T-helper 1 cell treated with Interleukin-12 subunit alpha and Interleukin-12 subunit beta and Interleukin-4 antibody, amounts not matched to agents 30 μg/mL and 1 μg/mL, for 36 hours (primary cell): ENCODE measurements around the gene PPP4R2.
"Not testable (repeated sequence)": the region's sequence is repeated elsewhere in the genome, so short reads cannot be mapped to it uniquely, and the experiment has no call there.

Experiments
- H3K27ac Mint-ChIP-seq: one replicate; pipeline ENCODE4 v1.8.0; 2021; ENCODE audit warnings: mild to moderate bottlenecking, mixed read lengths
- H3K27me3 Mint-ChIP-seq: one replicate; pipeline ENCODE4 v1.8.0; 2021; ENCODE audit warnings: low read depth, mixed read lengths
- H3K36me3 Mint-ChIP-seq: one replicate; pipeline ENCODE4 v1.8.0; 2021; ENCODE audit warnings: low read depth, mixed read lengths
- H3K4me1 Mint-ChIP-seq: one replicate; pipeline ENCODE4 v1.8.0; 2021; ENCODE audit warnings: low read depth, mixed read lengths
- H3K4me3 Mint-ChIP-seq: one replicate; pipeline ENCODE4 v1.8.0; 2021; ENCODE audit warnings: mild to moderate bottlenecking, moderate library complexity, mixed read lengths
- H3K9me3 Mint-ChIP-seq: one replicate; pipeline ENCODE4 v1.8.0; 2021; ENCODE audit warnings: mixed read lengths

Gene PPP4R2

DNA sequence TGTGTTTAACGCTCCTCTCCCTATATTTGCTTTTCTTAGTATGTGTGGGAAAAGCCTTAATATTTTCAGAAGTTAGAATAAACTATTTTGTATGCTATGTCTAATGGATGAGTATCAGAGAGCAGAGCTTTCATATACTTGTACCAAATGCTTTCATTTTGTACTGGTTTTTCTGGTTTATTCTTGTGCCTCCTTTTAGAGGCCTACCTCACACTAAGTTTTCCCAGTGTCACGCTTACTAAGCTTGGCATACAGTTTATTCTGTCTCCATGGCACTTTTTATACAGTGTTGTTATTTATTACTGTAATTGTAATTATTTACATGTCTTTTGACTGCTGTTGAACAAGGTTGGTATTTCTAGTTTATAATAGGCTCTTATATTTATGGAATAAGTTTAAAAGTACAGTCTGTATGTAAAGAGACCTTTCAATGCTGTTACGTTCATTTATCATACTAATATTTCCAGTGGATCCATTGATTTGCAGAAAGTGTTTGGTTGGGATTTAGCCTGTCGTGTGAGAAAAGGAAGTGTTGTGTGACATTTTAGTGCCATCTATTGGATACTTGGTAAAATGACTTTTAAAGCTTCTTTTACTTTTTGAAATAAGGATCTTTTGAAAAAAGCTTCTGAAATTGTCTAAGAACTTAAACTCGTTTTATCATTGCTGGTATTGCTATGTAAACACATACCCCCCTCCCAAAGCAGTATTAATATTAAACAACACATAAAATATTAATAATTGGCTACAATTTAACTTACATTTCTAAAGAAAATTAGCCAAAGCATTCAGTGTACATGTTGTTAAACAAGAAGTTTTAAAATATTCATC, 59.6 kb downstream of the PPP4R2 start:
- H3K4me3 Mint-ChIP-seq: no peak overlapping the region
- peaks cover 13% of the 10 kb centered on the region for H3K4me1 Mint-ChIP-seq
- H3K27me3 Mint-ChIP-seq: no peaks in the 10 kb centered on the region
- no peak overlapping the region for H3K27ac Mint-ChIP-seq
- H3K36me3 Mint-ChIP-seq: peaks cover 5% of the 10 kb centered on the region
- H3K9me3 Mint-ChIP-seq: no peaks in the 10 kb centered on the region

DNA sequence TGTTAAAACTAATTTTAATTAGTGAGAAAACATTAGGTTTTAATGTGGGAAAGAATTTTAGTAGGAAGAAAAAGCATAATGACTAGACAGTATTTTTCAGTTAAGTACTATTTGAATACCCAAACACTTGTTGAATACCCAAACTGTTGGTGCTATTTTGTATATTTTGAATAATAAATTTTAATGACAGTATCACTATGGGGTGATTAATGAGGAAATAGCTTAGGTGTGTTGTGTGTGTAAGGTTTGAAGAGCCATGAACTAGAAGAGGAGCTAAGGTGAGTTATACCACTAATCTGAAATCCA, 60.2 kb downstream of the PPP4R2 start:
- no peak overlapping the region for H3K27ac Mint-ChIP-seq
- H3K4me3 Mint-ChIP-seq: no peak overlapping the region
- no peaks in the 10 kb centered on the region for H3K27me3 Mint-ChIP-seq
- peaks cover 13% of the 10 kb centered on the region for H3K4me1 Mint-ChIP-seq
- peaks cover 7% of the 10 kb centered on the region for H3K36me3 Mint-ChIP-seq
- no peaks in the 10 kb centered on the region for H3K9me3 Mint-ChIP-seq

DNA sequence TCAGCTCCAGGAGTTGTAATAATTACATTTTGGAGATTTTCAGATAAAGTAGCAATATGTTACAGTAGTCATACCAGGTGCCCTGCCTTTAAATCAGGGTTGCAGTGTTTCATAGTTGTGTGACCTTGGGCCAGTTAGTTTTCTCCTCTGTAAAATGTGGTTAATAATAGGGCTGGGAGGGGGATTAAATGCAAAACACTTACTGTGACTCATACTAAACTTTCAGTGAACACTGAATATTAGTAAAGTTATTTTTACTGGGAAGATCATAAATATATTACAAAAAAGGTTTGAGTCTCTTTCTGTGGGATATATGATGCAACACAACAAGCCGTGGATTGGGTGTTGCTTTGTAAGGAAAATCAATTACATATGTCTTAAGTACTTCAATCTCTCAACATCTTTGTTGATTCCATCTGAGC, 63.7 kb downstream of the PPP4R2 start:
- no peak overlapping the region for H3K4me3 Mint-ChIP-seq
- H3K27ac Mint-ChIP-seq: no peak overlapping the region
- H3K4me1 Mint-ChIP-seq: peaks cover 12% of the 10 kb centered on the region
- H3K9me3 Mint-ChIP-seq: no peaks in the 10 kb centered on the region
- H3K36me3 Mint-ChIP-seq: peaks cover 28% of the 10 kb centered on the region
- H3K27me3 Mint-ChIP-seq: no peaks in the 10 kb centered on the region

DNA sequence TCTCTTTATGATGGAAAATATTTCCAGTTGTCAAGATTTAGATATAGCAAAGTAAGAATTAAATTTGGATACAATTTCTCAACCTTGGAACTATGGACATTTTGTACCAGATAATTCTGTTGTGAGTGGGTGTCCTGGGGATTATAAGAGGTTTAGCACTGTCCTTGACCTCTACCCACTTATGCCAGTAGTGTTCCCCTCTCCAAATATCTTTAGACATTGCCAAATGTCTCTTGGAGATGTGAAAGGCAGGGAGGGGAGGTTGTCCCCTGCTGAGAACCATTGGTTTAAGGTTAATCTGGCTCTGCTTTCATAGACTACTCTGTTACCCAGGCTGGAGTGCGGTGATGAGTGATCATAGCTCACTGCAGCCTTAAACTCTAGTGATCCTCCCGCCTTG, 64.8 kb downstream of the PPP4R2 start, which contains the start of gene EBLN2:
EBLN2 (plus strand) TSS at position 244 of the 400 bp plus-strand sequence. CDS start 423 bp downstream, outside the sequence.
- no peaks in the 10 kb centered on the region for H3K9me3 Mint-ChIP-seq
- no peak within 1 kb of the TSS for H3K4me3 Mint-ChIP-seq
- H3K27me3 Mint-ChIP-seq: no peaks in the 10 kb centered on the region
- no peak within 1 kb of the TSS for H3K27ac Mint-ChIP-seq
- peaks cover 5% of the 10 kb centered on the region for H3K4me1 Mint-ChIP-seq
- peaks cover 35% of the 10 kb centered on the region for H3K36me3 Mint-ChIP-seq

DNA sequence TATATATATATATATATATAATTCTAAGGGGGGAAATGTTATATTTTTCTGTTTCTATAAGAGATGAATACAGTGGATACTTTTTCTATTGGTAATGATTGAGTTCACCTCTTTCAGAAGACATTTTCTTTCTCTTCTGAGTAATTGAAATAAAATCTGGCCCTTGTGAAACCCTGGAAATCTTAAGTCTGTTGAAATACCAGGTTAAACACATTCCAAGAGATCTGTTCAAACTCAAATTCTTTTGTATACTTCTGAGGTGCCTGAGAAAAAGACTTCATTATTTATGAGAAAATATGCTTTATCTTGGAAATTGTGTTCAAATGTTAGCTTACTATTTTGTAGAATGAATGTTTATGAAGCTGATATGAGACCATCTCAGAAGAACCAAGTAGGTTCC, 69.6 kb downstream of the PPP4R2 start:
- H3K4me3 Mint-ChIP-seq, H3K4me1 Mint-ChIP-seq, H3K27ac Mint-ChIP-seq, H3K27me3 Mint-ChIP-seq, H3K9me3 Mint-ChIP-seq: not testable (repeated sequence)
- peaks cover 31% of the 10 kb centered on the region for H3K36me3 Mint-ChIP-seq

DNA sequence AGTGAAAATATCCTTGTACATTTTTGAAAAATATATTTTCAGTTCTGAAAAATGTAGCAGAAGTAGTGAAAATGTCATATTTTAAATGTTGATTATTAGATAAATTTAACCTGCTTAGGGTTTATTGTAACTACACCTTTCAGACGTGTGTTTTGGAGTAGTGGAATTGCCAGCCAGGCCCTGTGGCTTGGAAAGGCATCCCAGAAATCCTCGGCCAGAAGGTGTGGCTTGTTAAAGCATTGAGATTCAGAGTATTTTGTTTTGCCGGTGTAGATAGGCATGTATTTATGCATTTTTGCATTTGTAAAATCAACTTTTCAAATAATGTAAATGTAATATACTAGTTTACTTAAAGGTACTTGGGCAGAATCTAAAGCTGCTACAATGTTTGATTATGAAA, 71.8 kb downstream of the PPP4R2 start:
- H3K27me3 Mint-ChIP-seq: no peaks in the 10 kb centered on the region
- H3K27ac Mint-ChIP-seq: no peak overlapping the region
- peaks cover 21% of the 10 kb centered on the region for H3K36me3 Mint-ChIP-seq
- H3K4me3 Mint-ChIP-seq: no peak overlapping the region
- peaks cover 19% of the 10 kb centered on the region for H3K4me1 Mint-ChIP-seq
- H3K9me3 Mint-ChIP-seq: no peaks in the 10 kb centered on the region

DNA sequence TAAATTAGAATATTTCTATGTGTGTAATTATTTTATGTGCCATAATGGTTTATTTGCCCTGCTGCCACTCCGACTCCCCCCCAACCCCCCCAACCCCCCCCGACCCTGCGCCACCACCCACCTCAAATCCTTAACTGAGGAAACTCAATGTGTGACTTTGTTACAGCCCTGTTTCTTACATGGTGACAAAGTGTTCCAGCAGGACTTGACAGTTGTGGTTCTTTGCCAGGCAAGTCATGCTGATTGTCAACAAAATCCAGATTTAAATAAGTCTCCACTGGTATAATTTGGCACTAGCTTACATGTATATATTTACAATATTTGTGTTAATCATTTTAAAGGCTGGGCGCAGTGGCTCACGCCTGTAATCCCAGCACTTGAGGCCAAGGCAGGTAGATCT, 72.6 kb downstream of the PPP4R2 start:
- no peaks in the 10 kb centered on the region for H3K9me3 Mint-ChIP-seq
- peaks cover 19% of the 10 kb centered on the region for H3K4me1 Mint-ChIP-seq
- H3K4me3 Mint-ChIP-seq: no peak overlapping the region
- H3K27me3 Mint-ChIP-seq: no peaks in the 10 kb centered on the region
- peaks cover 19% of the 10 kb centered on the region for H3K36me3 Mint-ChIP-seq
- H3K27ac Mint-ChIP-seq: no peak overlapping the region

DNA sequence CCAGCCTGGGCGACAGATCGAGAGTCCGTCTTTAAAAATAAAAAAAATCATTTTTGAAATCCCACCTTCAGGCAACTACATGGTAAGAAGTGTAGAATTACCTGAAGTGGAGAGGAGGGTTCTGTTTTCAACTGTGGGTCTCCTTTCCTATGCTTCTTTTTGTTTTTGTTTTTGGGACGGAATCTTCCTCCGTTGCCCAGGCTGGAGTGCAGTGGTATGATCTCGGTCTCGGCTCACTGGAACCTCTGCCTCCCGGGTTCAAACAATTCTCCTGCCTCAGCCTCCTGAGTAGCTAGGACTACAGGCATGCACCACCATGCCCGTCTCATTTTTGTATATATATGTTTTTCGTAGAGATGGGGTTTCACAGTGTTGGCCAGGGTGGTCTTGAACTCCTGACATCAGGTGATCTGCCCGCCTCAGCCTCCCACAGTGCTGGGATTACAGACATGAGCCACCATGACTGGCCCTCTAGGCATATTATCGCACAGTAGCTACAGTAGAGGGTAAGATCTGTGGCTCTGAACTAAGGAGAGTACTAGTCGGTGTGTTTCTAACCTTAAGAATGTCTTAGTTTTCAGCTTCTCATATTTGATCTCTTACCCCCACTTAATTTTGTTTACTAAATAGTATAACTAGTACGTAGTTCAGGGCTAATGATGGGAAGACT, 73.3 kb downstream of the PPP4R2 start:
- Mint-ChIP-seq H3K4me1 (peaks cover 19% of the 10 kb centered on the region), H3K27me3 (no peaks in the 10 kb centered on the region), H3K9me3 (no peaks in the 10 kb centered on the region), H3K4me3 (no peak overlapping the region), H3K27ac (no peak overlapping the region), H3K36me3 (peaks cover 12% of the 10 kb centered on the region)

DNA sequence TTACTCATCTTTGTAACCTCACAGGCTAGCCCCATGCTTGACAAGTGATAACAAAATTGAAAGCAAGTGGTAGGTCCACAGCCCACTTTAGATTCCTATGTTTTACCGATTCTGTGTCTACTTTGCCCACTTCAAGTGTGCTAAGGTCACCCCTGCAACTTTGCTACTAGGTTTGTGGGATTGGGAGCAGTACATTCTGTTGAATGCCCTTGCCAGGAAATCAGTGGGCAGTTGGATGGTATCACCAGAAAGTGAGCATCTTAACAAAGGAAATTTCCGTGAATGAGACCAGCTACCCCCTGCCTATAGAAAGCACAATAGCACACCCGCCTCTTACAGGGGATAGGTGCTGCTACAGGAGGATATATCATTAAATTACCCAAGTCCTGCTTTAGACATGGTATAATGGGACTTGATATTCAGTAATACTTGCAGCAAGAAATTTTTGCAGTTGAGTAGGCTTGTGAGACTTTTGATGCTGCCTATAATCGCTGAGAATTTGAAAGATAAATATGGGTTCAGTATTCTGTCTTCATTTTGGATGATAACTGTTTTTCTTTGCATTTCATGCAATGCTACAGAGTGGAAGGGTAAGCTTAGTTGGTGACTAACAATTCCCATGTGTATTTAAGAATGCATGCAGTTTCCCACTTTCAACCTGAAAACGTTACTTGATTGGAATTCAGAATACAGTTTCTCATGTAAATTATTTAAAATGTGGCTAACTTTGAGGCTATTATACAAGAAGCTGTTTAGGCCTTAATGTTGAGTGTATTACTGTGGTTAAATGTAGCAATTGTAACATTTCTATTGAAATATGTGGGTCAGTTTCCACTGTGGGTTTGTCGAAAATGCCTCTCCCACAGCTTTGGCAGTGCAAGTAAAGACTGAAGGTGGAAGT, 74.3 kb downstream of the PPP4R2 start:
- H3K36me3 Mint-ChIP-seq: peaks cover 4% of the 10 kb centered on the region

DNA sequence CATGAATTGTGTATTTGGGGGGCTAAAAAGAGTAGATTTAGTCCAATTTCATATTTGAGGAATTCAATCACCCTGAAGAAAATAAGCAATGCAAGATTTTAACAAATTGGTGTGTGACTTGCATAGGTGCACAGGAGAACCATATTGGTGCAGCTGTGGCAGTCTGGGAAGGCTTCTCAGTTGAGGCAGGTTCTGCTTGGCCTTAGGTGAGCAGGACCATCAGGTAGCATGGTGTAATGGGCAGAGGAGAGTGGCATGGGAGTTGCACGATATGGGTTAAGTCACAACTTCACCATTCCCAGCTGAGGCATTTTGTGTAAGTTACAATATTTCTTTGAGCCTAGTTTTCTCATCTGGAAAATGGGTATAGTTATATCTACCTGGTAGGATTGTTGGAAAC, 75.3 kb downstream of the PPP4R2 start:
- no peaks in the 10 kb centered on the region for H3K36me3 Mint-ChIP-seq
- H3K27ac Mint-ChIP-seq: peak overlapping the region; percentile 45
- no peaks in the 10 kb centered on the region for H3K9me3 Mint-ChIP-seq
- H3K27me3 Mint-ChIP-seq: no peaks in the 10 kb centered on the region
- H3K4me1 Mint-ChIP-seq: peaks cover 19% of the 10 kb centered on the region
- no peak overlapping the region for H3K4me3 Mint-ChIP-seq

More for the DNA sequence above, 74.3 kb downstream of the PPP4R2 start:
- no peaks in the 10 kb centered on the region for H3K9me3 Mint-ChIP-seq
- peaks cover 19% of the 10 kb centered on the region for H3K4me1 Mint-ChIP-seq
- H3K27ac Mint-ChIP-seq: no peak overlapping the region
- H3K4me3 Mint-ChIP-seq: no peak overlapping the region
- H3K27me3 Mint-ChIP-seq: no peaks in the 10 kb centered on the region

DNA sequence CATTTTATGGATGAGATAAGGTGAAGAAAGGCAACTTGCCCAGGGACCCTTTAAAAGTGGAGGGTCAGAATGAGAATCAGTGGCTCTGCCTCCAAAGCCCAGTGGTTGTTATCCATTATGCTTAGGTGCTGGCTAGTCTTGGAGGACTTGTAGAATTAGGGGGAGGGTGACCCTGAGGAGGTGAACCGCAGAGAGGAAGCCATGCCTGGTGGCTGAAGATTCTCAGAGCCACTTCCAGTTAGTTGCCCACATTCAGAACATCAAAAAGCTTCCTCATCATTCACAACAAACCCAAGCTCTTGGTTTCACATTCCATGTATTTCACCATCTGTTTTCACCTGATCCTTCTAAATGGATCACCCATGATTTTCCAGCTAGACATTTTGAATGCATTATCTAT, 76.0 kb downstream of the PPP4R2 start:
- Mint-ChIP-seq H3K4me1 (peaks cover 19% of the 10 kb centered on the region), H3K36me3 (no peaks in the 10 kb centered on the region), H3K27me3 (no peaks in the 10 kb centered on the region), H3K27ac (no peak overlapping the region), H3K9me3 (no peaks in the 10 kb centered on the region), H3K4me3 (no peak overlapping the region)

DNA sequence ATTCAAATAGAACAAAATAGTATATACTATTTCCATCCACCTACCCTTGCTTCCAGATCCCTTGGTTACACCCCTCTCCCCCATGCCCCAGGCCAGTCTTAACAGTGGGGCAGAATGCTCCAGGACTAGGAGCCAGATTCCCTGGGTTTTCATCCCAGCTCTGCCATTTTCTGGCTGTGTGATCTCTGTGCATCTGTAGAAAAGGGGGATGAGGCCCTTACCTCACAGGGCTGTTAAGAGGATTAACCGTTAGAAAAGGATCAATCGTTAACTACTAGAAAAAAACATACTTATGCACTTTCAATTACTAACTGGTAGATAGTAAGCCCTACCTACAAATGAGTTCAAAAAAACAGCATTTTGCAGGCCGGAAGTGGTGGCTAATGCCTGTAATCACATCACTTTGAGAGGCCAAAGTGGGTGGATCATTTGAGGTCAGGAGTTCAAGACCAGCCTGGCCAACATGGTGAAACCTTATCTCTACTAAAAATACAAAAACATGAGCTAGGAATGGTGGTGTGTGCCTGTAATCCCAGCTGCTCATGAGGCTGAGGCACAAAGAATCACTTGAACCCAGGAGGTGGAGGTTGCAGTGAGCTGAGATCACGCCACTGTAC, 76.6 kb downstream of the PPP4R2 start:
- no peak overlapping the region for H3K27ac Mint-ChIP-seq
- H3K4me3 Mint-ChIP-seq: peak overlapping the region; percentile 35
- H3K9me3 Mint-ChIP-seq: no peaks in the 10 kb centered on the region
- H3K4me1 Mint-ChIP-seq: peaks cover 19% of the 10 kb centered on the region
- H3K36me3 Mint-ChIP-seq: no peaks in the 10 kb centered on the region
- H3K27me3 Mint-ChIP-seq: no peaks in the 10 kb centered on the region

DNA sequence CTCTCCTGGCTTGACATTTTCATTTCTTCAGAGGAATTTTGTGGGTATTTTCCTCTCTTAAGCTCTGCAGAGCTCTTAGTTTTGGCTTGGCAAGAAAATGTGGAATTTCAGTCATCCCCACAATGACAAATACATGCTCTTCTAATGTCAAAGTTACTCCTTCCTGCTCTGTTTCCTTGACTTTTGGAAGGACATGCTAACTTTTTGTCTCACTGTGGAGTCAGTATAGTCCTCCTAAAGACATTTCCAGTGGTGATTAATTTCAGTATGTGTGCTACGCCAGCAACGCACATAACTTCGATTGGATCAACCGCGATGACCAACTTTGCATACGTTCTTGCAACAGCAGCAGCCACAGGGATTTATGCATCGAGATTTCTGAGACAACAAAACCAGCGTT, 78.2 kb downstream of the PPP4R2 start:
- Mint-ChIP-seq H3K36me3 (no peaks in the 10 kb centered on the region), H3K27me3 (no peaks in the 10 kb centered on the region), H3K4me1 (peaks cover 19% of the 10 kb centered on the region), H3K4me3 (no peak overlapping the region), H3K27ac (no peak overlapping the region), H3K9me3 (no peaks in the 10 kb centered on the region)

DNA sequence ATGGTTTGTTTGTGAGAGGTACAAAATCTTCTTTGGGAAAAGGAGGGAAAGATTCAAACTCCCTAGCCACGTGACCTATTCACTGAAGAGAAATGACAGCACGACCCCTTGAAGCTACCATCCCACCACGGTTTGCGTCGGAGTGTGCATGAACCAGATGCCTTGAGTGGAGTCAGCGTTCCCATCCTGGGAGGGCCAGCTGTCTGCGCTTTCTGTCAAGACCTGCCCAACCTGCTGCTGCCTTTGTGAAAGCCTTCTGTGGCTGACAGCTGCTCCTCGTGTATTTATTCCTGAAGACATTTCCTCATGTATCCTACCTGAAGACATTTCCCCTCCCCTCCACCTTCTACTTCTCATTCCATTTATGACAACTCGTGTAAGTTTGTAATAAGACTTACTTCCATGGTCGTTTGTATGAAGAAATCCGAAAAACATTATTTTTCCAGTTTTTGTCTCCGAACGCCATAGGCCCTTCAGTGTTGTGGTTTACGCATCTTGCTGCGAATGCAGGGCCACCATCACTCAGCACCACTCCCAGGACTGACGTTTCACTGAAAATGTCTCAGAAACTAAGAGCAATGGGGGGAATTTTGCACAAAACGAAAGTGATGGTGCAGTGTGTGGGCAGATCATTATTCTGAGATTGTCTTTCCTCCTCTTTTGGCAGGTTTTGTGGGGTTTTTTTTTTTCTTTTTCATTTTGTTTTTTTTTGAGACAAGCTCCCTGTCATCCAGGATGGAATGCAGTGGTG, 83.8 kb downstream of the PPP4R2 start:
- H3K9me3 Mint-ChIP-seq: no peaks in the 10 kb centered on the region
- H3K27me3 Mint-ChIP-seq: no peaks in the 10 kb centered on the region
- no peaks in the 10 kb centered on the region for H3K4me1 Mint-ChIP-seq
- no peak overlapping the region for H3K4me3 Mint-ChIP-seq
- H3K36me3 Mint-ChIP-seq: no peaks in the 10 kb centered on the region
- H3K27ac Mint-ChIP-seq: no peak overlapping the region
